ENCODE measurements around the gene WDR27. TPM values are rescaled to one million over a fixed set of nuclear protein-coding genes. Genes with fewer than 3 reads are reported as not detected.

The WDR27 gene
- polyA plus RNA-seq, 1 donor from 2014 or later = 35.8 TPM

DNA sequence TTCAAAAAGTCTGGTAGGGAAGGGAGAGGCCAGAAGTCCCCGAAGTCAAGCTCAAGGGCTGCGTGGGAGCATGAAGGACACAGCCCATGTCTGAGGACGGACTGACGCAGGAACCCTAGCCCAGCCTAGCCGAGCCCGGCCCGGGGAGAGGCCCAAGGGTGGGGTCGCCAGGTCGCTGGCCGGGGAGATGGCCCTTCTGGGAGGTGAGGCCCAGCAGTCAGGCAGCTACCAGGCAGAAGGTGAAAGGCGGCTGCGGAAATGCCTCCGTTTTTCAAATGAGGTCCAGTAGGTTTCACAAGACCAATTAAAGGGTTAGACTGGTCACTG, 44.6 kb downstream of the WDR27 start:
- H3K4me2 ChIP-seq (ENCODE audit: low read length) = no peak overlapping the region
- TF ChIP-seq CTCF (IDR thresholded peaks at IDR 0.05; ENCODE audit: poor library complexity, severe bottlenecking) = no peak
- no peak for TF ChIP-seq POLR2AphosphoS5 (IDR thresholded peaks at IDR 0.05)
- no peak for TF ChIP-seq RAD21 (conservative IDR thresholded peaks at IDR 0.05)
- no peak for TF ChIP-seq MXI1 (conservative IDR thresholded peaks at IDR 0.05; ENCODE audit: poor library complexity, severe bottlenecking)
- no peak for TF ChIP-seq EP300 (conservative IDR thresholded peaks at IDR 0.05; ENCODE audit: poor library complexity, severe bottlenecking)
- no peak for TF ChIP-seq TAF1 (IDR thresholded peaks at IDR 0.05; ENCODE audit: low read depth)
- no peak for TF ChIP-seq SMC3 (conservative IDR thresholded peaks at IDR 0.05; ENCODE audit: poor library complexity)
- TF ChIP-seq, protein P1, sequence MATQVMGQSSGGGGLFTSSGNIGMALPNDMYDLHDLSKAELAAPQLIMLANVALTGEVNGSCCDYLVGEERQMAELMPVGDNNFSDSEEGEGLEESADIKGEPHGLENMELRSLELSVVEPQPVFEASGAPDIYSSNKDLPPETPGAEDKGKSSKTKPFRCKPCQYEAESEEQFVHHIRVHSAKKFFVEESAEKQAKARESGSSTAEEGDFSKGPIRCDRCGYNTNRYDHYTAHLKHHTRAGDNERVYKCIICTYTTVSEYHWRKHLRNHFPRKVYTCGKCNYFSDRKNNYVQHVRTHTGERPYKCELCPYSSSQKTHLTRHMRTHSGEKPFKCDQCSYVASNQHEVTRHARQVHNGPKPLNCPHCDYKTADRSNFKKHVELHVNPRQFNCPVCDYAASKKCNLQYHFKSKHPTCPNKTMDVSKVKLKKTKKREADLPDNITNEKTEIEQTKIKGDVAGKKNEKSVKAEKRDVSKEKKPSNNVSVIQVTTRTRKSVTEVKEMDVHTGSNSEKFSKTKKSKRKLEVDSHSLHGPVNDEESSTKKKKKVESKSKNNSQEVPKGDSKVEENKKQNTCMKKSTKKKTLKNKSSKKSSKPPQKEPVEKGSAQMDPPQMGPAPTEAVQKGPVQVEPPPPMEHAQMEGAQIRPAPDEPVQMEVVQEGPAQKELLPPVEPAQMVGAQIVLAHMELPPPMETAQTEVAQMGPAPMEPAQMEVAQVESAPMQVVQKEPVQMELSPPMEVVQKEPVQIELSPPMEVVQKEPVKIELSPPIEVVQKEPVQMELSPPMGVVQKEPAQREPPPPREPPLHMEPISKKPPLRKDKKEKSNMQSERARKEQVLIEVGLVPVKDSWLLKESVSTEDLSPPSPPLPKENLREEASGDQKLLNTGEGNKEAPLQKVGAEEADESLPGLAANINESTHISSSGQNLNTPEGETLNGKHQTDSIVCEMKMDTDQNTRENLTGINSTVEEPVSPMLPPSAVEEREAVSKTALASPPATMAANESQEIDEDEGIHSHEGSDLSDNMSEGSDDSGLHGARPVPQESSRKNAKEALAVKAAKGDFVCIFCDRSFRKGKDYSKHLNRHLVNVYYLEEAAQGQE (IDR thresholded peaks at IDR 0.05; ENCODE audit: borderline replicate concordance) = no peak
- TF ChIP-seq EZH2 (IDR thresholded peaks at IDR 0.05; ENCODE audit: borderline replicate concordance, insufficient read depth, low read length, poor library complexity, severe bottlenecking) = no peak
- no peaks in the 10 kb centered on the region for H3F3A ChIP-seq (ENCODE audit: insufficient read depth, low read length, poor library complexity, severe bottlenecking)
- H3K4me3 ChIP-seq (ENCODE audit: low read length) = no peak overlapping the region
- no peaks in the 10 kb centered on the region for H3K9me2 ChIP-seq (ENCODE audit: insufficient read depth, low read length)
- no peak overlapping the region for H3K27ac ChIP-seq (ENCODE audit: low read length)
- H3K36me3 ChIP-seq (ENCODE audit: insufficient read depth, low read length) = no peaks in the 10 kb centered on the region
- no peak overlapping the region for H2AFZ ChIP-seq (ENCODE audit: low read depth, low read length)
- H3K79me2 ChIP-seq (replicated peaks; ENCODE audit: insufficient read depth, low read length) = no peaks in the 10 kb centered on the region
- H3K9me3 ChIP-seq (ENCODE audit: low read length) = no peaks in the 10 kb centered on the region
- no peaks in the 10 kb centered on the region for H3K27me3 ChIP-seq (ENCODE audit: insufficient read depth, low read depth, low read length)
- no peak overlapping the region for H3K9ac ChIP-seq (ENCODE audit: low read length)
- no peaks in the 10 kb centered on the region for H4K20me1 ChIP-seq (ENCODE audit: insufficient read depth)

DNA sequence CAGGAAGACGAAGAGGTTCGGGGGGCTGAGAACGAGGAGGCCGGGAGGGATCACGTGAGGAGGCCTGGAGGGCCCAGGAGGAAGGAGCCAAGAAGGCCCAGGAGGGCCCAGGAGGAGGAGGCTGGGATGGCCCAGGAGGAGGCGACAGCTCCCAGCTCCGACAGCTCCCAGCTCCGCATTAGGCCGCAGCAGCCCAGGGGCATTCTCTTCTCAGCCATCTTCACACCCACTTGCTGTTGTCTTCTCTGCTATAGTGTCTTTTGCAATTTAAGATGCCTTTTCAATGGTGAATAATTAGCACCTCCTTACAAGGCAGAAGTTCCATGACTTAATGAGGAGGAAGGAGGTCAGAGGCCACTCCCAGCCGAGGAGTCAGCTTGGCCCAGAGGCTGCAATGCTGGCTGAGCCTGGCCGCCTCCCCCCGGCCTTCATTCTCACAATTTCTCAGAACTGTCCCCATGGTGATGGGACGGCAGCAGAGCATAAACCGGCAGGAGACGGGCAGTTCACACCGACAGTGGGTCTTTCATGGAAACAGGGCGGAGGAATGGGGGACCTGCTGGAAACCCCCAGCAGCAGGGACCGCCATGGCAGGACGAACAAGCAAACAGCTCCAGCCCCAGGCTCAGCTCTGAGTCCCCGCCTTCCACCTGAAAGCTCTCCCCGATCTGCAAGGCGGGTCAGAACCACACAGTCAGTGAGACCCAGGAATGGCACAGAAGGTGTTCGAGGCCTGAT, 45.1 kb downstream of the WDR27 start:
- H3K79me2 ChIP-seq (replicated peaks; ENCODE audit: insufficient read depth, low read length) = no peaks in the 10 kb centered on the region
- H3K9ac ChIP-seq (ENCODE audit: low read length) = no peak overlapping the region
- no peaks in the 10 kb centered on the region for H3K27me3 ChIP-seq (ENCODE audit: insufficient read depth, low read depth, low read length)
- H3K4me2 ChIP-seq (ENCODE audit: low read length) = no peak overlapping the region
- TF ChIP-seq, protein P1 (IDR thresholded peaks at IDR 0.05; ENCODE audit: borderline replicate concordance) = no peak
- TF ChIP-seq TAF1 (IDR thresholded peaks at IDR 0.05; ENCODE audit: low read depth) (no peak), MXI1 (conservative IDR thresholded peaks at IDR 0.05; ENCODE audit: poor library complexity, severe bottlenecking) (no peak), CTCF (IDR thresholded peaks at IDR 0.05; ENCODE audit: poor library complexity, severe bottlenecking) (no peak), EZH2 (IDR thresholded peaks at IDR 0.05; ENCODE audit: borderline replicate concordance, insufficient read depth, low read length, poor library complexity, severe bottlenecking) (no peak), SMC3 (conservative IDR thresholded peaks at IDR 0.05; ENCODE audit: poor library complexity) (no peak), RAD21 (conservative IDR thresholded peaks at IDR 0.05) (no peak), EP300 (conservative IDR thresholded peaks at IDR 0.05; ENCODE audit: poor library complexity, severe bottlenecking) (no peak), POLR2AphosphoS5 (IDR thresholded peaks at IDR 0.05) (no peak)
- no peak overlapping the region for H3K27ac ChIP-seq (ENCODE audit: low read length)
- H3F3A ChIP-seq (ENCODE audit: insufficient read depth, low read length, poor library complexity, severe bottlenecking) = no peaks in the 10 kb centered on the region
- H4K20me1 ChIP-seq (ENCODE audit: insufficient read depth) = no peaks in the 10 kb centered on the region
- H3K9me3 ChIP-seq (ENCODE audit: low read length) = no peaks in the 10 kb centered on the region
- no peak overlapping the region for H3K4me3 ChIP-seq (ENCODE audit: low read length)
- H3K9me2 ChIP-seq (ENCODE audit: insufficient read depth, low read length) = no peaks in the 10 kb centered on the region
- H3K36me3 ChIP-seq (ENCODE audit: insufficient read depth, low read length) = no peaks in the 10 kb centered on the region
- H2AFZ ChIP-seq (ENCODE audit: low read depth, low read length) = no peak overlapping the region

All from neural cell (in vitro differentiated cells).